K562 (cell line): ENCODE measurements around the gene GTPBP2. TPM values are rescaled to one million over a fixed set of nuclear protein-coding genes. Genes with fewer than 3 reads are reported as not detected.

Experiments used
- ATF7 ChIP-seq: fragments of 450-650 bp; IDR thresholded peaks from 2 replicates; pipeline ENCODE4 v1.7.1; 2014; ENCODE audit warnings: mild to moderate bottlenecking, moderate library complexity
- BRCA1 ChIP-seq, 2 experiments: fragments of 450-650 bp in 1 of 2; sonication (generic) in 1 of 2; formaldehyde crosslinking in 1 of 2; IDR thresholded peaks; 2 replicates each; pipeline versions ENCODE4 v1.5.0 to v1.6.1; 2017 to 2020; ENCODE audit warnings: mild to moderate bottlenecking in 1 of 2, missing genetic modification reagents in 1 of 2
- CSDE1 ChIP-seq, 2 experiments: fragments of 450-650 bp; IDR thresholded peaks; 2 replicates each; pipeline ENCODE4 v1.6.1; 2016; ENCODE audit warnings: mild to moderate bottlenecking in 1 of 2
- ELF2 ChIP-seq: fragments of 250-450 bp; sonication (Bioruptor Pico); IDR thresholded peaks from 2 replicates; pipeline ENCODE4 v1.5.0; 2021; ENCODE audit warnings: mild to moderate bottlenecking
- KDM1A ChIP-seq, 2 experiments: fragments of 450-650 bp; IDR thresholded peaks; 2 replicates each; pipeline ENCODE4 v1.6.1; 2016; ENCODE audit warnings: mild to moderate bottlenecking in 2 of 2
- NCOR1 ChIP-seq: fragments of 450-650 bp; IDR thresholded peaks from 2 replicates; pipeline ENCODE4 v1.6.1; 2016; ENCODE audit warnings: mild to moderate bottlenecking, moderate library complexity
- POLR2G ChIP-seq: fragments of 200-400 bp; formaldehyde crosslinking; IDR thresholded peaks from 2 replicates; pipeline ENCODE4 v1.6.1; 2017; ENCODE audit warnings: low read depth, mild to moderate bottlenecking, antibody characterized with exemption, low read length, moderate library complexity
- POLR3G ChIP-seq: IDR thresholded peaks from 2 replicates; pipeline ENCODE4 v1.6.1; 2011; ENCODE audit not compliant: insufficient read length, insufficient replicate concordance; ENCODE audit errors: extremely low read depth
- RAD21 ChIP-seq, 2 experiments: fragments of 250-450 bp in 1 of 2; fragments of 450-650 bp in 1 of 2; sonication (Bioruptor Pico) in 1 of 2; formaldehyde crosslinking in 1 of 2; IDR thresholded peaks in 1 of 2; conservative IDR thresholded peaks in 1 of 2; 2 replicates each; pipeline versions ENCODE4 v1.4.0 to v1.8.0; 2020 to 2022; ENCODE audit warnings: mild to moderate bottlenecking in 2 of 2, moderate library complexity in 1 of 2
- RBFOX2 ChIP-seq: fragments of 200-400 bp; formaldehyde crosslinking; IDR thresholded peaks from 2 replicates; pipeline ENCODE4 v1.6.1; 2017; ENCODE audit warnings: low read depth, mild to moderate bottlenecking, low read length, moderate library complexity
- SIN3B ChIP-seq: fragments of 450-650 bp; IDR thresholded peaks from 2 replicates; pipeline ENCODE4 v1.6.1; 2017; ENCODE audit warnings: low read depth, mild to moderate bottlenecking, moderate library complexity
- TCFL5 ChIP-seq: fragments of 250-450 bp; sonication (Bioruptor Pico); conservative IDR thresholded peaks from 2 replicates; pipeline ENCODE4 v1.6.1; 2021; ENCODE audit warnings: mild to moderate bottlenecking, moderate library complexity, matching md5 sums
- polyA plus RNA-seq, 8 experiments: library from polyadenylated mRNA; depleted of rRNA in 4 of 8; stranded (reverse) in 5 of 8; unstranded in 3 of 8; fragments of >200 nt; fragmentation: Nextera tagmentation in 2 of 8; fragmentation: Illumina TruSeq in 1 of 8; extraction: Ambion mirVana in 2 of 8; extraction: Trizol in 1 of 8; gene quantifications; 2 replicates each; pipeline versions ENCODE4 v1.2.1 to v1.2.3, GENCODE V29; 2011 to 2014; ENCODE audit warnings: inconsistent platforms in 1 of 8, missing spikeins in 1 of 8
- total RNA-seq, 7 experiments: library from RNA; depleted of rRNA in 6 of 7; stranded (reverse); fragments of >200 nt in 6 of 7; fragmentation: Illumina TruSeq in 2 of 7; extraction: Trizol in 2 of 7; gene quantifications; 2 replicates each; pipeline versions ENCODE4 v1.2.1 to v1.2.3, GENCODE V29; 2011 to 2021; ENCODE audit warnings: low replicate concordance in 1 of 7
- TF ChIP-seq, protein P1 (sequence below), 2 experiments: fragments of 450-650 bp; conservative IDR thresholded peaks; 2 replicates each; pipeline ENCODE4 v1.6.1; 2017; ENCODE audit warnings: mild to moderate bottlenecking in 2 of 2, moderate library complexity in 2 of 2
- TF ChIP-seq, protein P2 (sequence below): fragments of 200-800 bp; sonication (Bioruptor generic); IDR thresholded peaks from 2 replicates; pipeline ENCODE4 v1.6.1; 2017; ENCODE audit warnings: missing genetic modification characterization, missing compliant biosample characterization
- TF ChIP-seq, protein P3 (sequence below), 2 experiments: fragments of 250-450 bp in 1 of 2; fragments of 450-650 bp in 1 of 2; sonication (Bioruptor Pico) in 1 of 2; IDR thresholded peaks; 2 replicates each; pipeline versions ENCODE4 v1.6.1 to v1.8.0; 2016 to 2021; ENCODE audit warnings: mild to moderate bottlenecking in 2 of 2, moderate library complexity in 2 of 2, missing compliant biosample characterization in 1 of 2, missing genetic modification characterization in 1 of 2
- TF ChIP-seq, protein P4 (sequence below): fragments of 450-650 bp; formaldehyde crosslinking; IDR thresholded peaks from 2 replicates; pipeline ENCODE4 v1.4.0; 2020; ENCODE audit warnings: mild to moderate bottlenecking
- TF ChIP-seq, protein P5 (sequence below): fragments of 450-650 bp; IDR thresholded peaks from one replicate; pipeline ENCODE4 v1.6.1; 2018; ENCODE audit warnings: mild to moderate bottlenecking, moderate library complexity; ENCODE audit not compliant: partially characterized antibody

The GTPBP2 gene
- total and polyA plus RNA-seq, 9 of the 15 experiments (the other 6 are each of a cell fraction or from before 2014, with no cell fraction given): 48.4 to 196 (median 111) TPM

DNA sequence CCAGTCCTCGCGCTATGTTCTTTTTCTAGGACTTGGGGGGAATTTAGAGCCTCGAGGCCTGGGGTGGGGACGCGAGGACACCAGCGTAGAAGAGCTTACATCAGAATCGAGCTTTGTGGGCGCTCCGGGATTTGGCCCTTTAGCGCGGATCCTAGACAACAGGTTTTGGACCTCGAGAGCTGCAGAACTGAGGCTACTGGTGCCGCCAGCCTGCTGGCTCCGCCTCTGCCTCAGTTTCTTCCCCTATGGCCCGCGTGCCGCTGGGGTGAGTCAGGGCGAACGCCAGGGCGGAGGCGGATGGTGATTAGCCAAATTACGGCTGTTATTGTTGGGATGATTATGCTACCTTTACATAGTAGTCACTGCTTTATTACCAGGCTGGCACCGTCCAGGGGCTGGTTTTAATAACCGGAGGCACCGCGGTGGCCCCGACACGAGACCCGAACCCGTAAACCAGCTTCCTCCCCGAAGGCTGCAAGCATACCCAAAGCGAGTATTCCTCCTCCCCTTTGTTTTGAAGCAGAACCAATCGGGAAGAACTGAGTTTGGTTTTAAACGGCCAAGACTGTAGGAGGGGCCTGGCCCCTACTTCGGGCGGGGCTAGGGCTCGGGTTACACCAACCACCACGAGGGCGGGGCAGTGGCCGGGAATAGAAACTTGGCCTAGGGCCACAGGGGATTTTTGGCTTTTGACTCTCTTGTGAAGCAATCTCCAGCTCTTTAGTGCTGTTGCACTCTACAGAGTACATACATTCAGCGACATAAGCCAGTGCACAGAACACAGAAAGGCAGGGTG is 639 bp upstream of the GTPBP2 start (continued):
- TF ChIP-seq, protein P1, sequence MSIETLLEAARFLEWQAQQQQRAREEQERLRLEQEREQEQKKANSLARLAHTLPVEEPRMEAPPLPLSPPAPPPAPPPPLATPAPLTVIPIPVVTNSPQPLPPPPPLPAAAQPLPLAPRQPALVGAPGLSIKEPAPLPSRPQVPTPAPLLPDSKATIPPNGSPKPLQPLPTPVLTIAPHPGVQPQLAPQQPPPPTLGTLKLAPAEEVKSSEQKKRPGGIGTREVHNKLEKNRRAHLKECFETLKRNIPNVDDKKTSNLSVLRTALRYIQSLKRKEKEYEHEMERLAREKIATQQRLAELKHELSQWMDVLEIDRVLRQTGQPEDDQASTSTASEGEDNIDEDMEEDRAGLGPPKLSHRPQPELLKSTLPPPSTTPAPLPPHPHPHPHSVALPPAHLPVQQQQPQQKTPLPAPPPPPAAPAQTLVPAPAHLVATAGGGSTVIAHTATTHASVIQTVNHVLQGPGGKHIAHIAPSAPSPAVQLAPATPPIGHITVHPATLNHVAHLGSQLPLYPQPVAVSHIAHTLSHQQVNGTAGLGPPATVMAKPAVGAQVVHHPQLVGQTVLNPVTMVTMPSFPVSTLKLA (conservative IDR thresholded peaks at IDR 0.05): no peak
- TF ChIP-seq BRCA1 (IDR thresholded peaks at IDR 0.05) (no peak), BRCA1 (CRISPR knock-in tag; IDR thresholded peaks at IDR 0.05) (no peak), POLR3G (no peak), SIN3B (no peak), CSDE1 (IDR thresholded peaks at IDR 0.05) (no peak), POLR2G (peak; percentile 84), ATF7 (peak; percentile 78), TCFL5 (CRISPR knock-in tag) (peak; percentile 32; the same call in 1 of the 2 replicates), RAD21 (CRISPR knock-in tag; conservative IDR thresholded peaks at IDR 0.05 in 1 of 2, IDR thresholded peaks at IDR 0.05 in 1 of 2) (peak in 1 of 2 experiments; percentile 5; a peak in 2 of 4 replicates), KDM1A (IDR thresholded peaks at IDR 0.05) (no peak), RBFOX2 (peak; percentile 85), NCOR1 (no peak), ELF2 (CRISPR knock-in tag) (no peak)
- TF ChIP-seq, protein P2, sequence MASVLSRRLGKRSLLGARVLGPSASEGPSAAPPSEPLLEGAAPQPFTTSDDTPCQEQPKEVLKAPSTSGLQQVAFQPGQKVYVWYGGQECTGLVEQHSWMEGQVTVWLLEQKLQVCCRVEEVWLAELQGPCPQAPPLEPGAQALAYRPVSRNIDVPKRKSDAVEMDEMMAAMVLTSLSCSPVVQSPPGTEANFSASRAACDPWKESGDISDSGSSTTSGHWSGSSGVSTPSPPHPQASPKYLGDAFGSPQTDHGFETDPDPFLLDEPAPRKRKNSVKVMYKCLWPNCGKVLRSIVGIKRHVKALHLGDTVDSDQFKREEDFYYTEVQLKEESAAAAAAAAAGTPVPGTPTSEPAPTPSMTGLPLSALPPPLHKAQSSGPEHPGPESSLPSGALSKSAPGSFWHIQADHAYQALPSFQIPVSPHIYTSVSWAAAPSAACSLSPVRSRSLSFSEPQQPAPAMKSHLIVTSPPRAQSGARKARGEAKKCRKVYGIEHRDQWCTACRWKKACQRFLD: no peak
- TF ChIP-seq, protein P3, sequence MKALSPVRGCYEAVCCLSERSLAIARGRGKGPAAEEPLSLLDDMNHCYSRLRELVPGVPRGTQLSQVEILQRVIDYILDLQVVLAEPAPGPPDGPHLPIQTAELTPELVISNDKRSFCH (CRISPR knock-in tag; IDR thresholded peaks at IDR 0.05): no peak
- TF ChIP-seq, protein P3 (tag; IDR thresholded peaks at IDR 0.05): peak; percentile 90; the same call in 1 of the 2 replicates
- TF ChIP-seq, protein P4, sequence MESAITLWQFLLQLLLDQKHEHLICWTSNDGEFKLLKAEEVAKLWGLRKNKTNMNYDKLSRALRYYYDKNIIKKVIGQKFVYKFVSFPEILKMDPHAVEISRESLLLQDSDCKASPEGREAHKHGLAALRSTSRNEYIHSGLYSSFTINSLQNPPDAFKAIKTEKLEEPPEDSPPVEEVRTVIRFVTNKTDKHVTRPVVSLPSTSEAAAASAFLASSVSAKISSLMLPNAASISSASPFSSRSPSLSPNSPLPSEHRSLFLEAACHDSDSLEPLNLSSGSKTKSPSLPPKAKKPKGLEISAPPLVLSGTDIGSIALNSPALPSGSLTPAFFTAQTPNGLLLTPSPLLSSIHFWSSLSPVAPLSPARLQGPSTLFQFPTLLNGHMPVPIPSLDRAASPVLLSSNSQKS (CRISPR knock-in tag): 0 out of 2 replicates have a peak, but pooled peaks have one; percentile 61
- TF ChIP-seq, protein P5, sequence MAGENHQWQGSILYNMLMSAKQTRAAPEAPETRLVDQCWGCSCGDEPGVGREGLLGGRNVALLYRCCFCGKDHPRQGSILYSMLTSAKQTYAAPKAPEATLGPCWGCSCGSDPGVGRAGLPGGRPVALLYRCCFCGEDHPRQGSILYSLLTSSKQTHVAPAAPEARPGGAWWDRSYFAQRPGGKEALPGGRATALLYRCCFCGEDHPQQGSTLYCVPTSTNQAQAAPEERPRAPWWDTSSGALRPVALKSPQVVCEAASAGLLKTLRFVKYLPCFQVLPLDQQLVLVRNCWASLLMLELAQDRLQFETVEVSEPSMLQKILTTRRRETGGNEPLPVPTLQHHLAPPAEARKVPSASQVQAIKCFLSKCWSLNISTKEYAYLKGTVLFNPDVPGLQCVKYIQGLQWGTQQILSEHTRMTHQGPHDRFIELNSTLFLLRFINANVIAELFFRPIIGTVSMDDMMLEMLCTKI: no peak
